HEK293 (cell line): ENCODE measurements around the gene EML1.

Experiments used
- CTCF ChIA-PET: fragments of 350-600 bp; formaldehyde crosslinking; extraction: SDS; loops from one replicate; lab custom pipeline; 2021; ENCODE audit warnings: antibody characterized with exemption; lab: Yijun Ruan, JAX
- POLR2A ChIA-PET: fragments of 300-600 bp; formaldehyde crosslinking; extraction: SDS; loops from one replicate; lab custom pipeline; 2020; ENCODE audit warnings: antibody characterized with exemption, inconsistent platforms; lab: Yijun Ruan, JAX
- H3K27ac ChIP-seq: fragments of 200-500 bp; sonication (Bioruptor generic); 2 replicates; pipeline ENCODE4 v1.5.1; 2014; ENCODE audit warnings: low read depth, low read length, control low read depth, inconsistent platforms; ENCODE audit errors: extremely low read depth
- H3K36me3 ChIP-seq, 2 experiments: fragments of 200-500 bp in 1 of 2; sonication (Bioruptor generic) in 1 of 2; 1 replicate in 1 of 2; 2 replicates in 1 of 2; pipeline ENCODE4 v1.5.1; 2014 to 2017; ENCODE audit warnings: inconsistent platforms in 2 of 2, low read length in 2 of 2; ENCODE audit not compliant: control insufficient read depth in 2 of 2, insufficient read depth in 1 of 2
- H3K4me1 ChIP-seq: fragments of 200-500 bp; sonication (Bioruptor generic); 2 replicates; pipeline ENCODE4 v1.5.1; 2014; ENCODE audit warnings: mild to moderate bottlenecking, low read length, inconsistent platforms; ENCODE audit not compliant: control insufficient read depth, insufficient read depth
- H3K4me3 ChIP-seq: 2 replicates; pipeline ENCODE4 v1.5.1; 2011; ENCODE audit warnings: low read depth, mild to moderate bottlenecking, control low read depth, low read length, moderate library complexity
- H3K9me3 ChIP-seq: fragments of 200-500 bp; sonication (Bioruptor generic); 2 replicates; pipeline ENCODE4 v1.5.1; 2014; ENCODE audit warnings: low read depth, low read length, inconsistent platforms; ENCODE audit not compliant: control insufficient read depth, insufficient read depth
- ELK4 ChIP-seq: IDR thresholded peaks from 2 replicates; pipeline ENCODE4 v1.6.1; 2011; ENCODE audit warnings: mild to moderate bottlenecking, low read depth, low read length, borderline replicate concordance
- GLI2 ChIP-seq: fragments of 450-650 bp; formaldehyde crosslinking; IDR thresholded peaks from 2 replicates; pipeline ENCODE4; 2017; ENCODE audit warnings: missing biosample characterization, missing genetic modification characterization, low read depth, borderline replicate concordance
- PATZ1 ChIP-seq: fragments of 450-650 bp; formaldehyde crosslinking; IDR thresholded peaks from 2 replicates; pipeline ENCODE4 v1.5.1; 2016; ENCODE audit warnings: missing biosample characterization, missing genetic modification characterization
- SCRT2 ChIP-seq: fragments of 450-650 bp; formaldehyde crosslinking; IDR thresholded peaks from 2 replicates; pipeline ENCODE4 v1.5.1; 2016; ENCODE audit warnings: missing biosample characterization, missing genetic modification characterization
- SETDB1 ChIP-seq: IDR thresholded peaks from one replicate; pipeline ENCODE4 v1.6.1; 2017; ENCODE audit warnings: mild to moderate bottlenecking, low read length, moderate library complexity, mixed read lengths; ENCODE audit not compliant: insufficient read length
- SP2 ChIP-seq: fragments of 450-650 bp; formaldehyde crosslinking; IDR thresholded peaks from 2 replicates; pipeline ENCODE4 v1.5.1; 2016; ENCODE audit warnings: missing biosample characterization, missing genetic modification characterization
- ZNF184 ChIP-seq: fragments of 450-650 bp; IDR thresholded peaks from 2 replicates; pipeline ENCODE4 v1.5.1; 2018; ENCODE audit warnings: missing biosample characterization, mild to moderate bottlenecking, missing genetic modification characterization
- ZNF248 ChIP-seq: fragments of 450-650 bp; formaldehyde crosslinking; IDR thresholded peaks from 2 replicates; pipeline ENCODE4 v1.5.1; 2017; ENCODE audit warnings: missing biosample characterization, missing genetic modification characterization
- ZNF274 ChIP-seq, 2 experiments: fragments of 200-500 bp in 1 of 2; fragments of 450-650 bp in 1 of 2; sonication (Bioruptor generic) in 1 of 2; formaldehyde crosslinking in 1 of 2; IDR thresholded peaks; 2 replicates each; pipeline versions ENCODE4 v1.5.1 to v1.6.1; 2014 to 2016; ENCODE audit warnings: borderline replicate concordance in 1 of 2, inconsistent platforms in 1 of 2, low read length in 1 of 2, missing biosample characterization in 1 of 2, missing genetic modification characterization in 1 of 2
- ZNF394 ChIP-seq: fragments of 450-650 bp; formaldehyde crosslinking; IDR thresholded peaks from 2 replicates; pipeline ENCODE4 v1.5.1; 2016; ENCODE audit warnings: missing biosample characterization, missing genetic modification characterization, mild to moderate bottlenecking, moderate library complexity, borderline replicate concordance
- ZNF423 ChIP-seq: fragments of 450-650 bp; formaldehyde crosslinking; IDR thresholded peaks from 2 replicates; pipeline ENCODE4 v1.5.1; 2016; ENCODE audit warnings: missing biosample characterization, missing genetic modification characterization
- ZNF473 ChIP-seq: fragments of 450-650 bp; formaldehyde crosslinking; IDR thresholded peaks from 2 replicates; pipeline ENCODE4 v1.5.1; 2017; ENCODE audit warnings: missing biosample characterization, missing genetic modification characterization
- ZNF510 ChIP-seq: fragments of 450-650 bp; formaldehyde crosslinking; IDR thresholded peaks from 2 replicates; pipeline ENCODE4 v1.5.1; 2018; ENCODE audit warnings: mild to moderate bottlenecking, missing genetic modification characterization, missing biosample characterization; ENCODE audit not compliant: insufficient replicate concordance
- ZNF518A ChIP-seq: fragments of 450-650 bp; formaldehyde crosslinking; conservative IDR thresholded peaks from 2 replicates; pipeline ENCODE4 v1.5.1; 2016; ENCODE audit warnings: low read depth, missing biosample characterization, missing genetic modification characterization
- ZNF529 ChIP-seq: fragments of 450-650 bp; formaldehyde crosslinking; IDR thresholded peaks from 2 replicates; pipeline ENCODE4 v1.5.1; 2017; ENCODE audit warnings: missing genetic modification characterization, missing biosample characterization; ENCODE audit not compliant: insufficient replicate concordance
- ZNF626 ChIP-seq: fragments of 450-650 bp; sonication (Bioruptor Pico); formaldehyde crosslinking; IDR thresholded peaks from 2 replicates; pipeline ENCODE4 v1.5.1; 2018; ENCODE audit warnings: missing biosample characterization, missing genetic modification characterization, inconsistent platforms
- ZNF747 ChIP-seq: fragments of 450-650 bp; formaldehyde crosslinking; IDR thresholded peaks from 2 replicates; pipeline ENCODE4 v1.5.1; 2016; ENCODE audit warnings: missing biosample characterization, missing genetic modification characterization
- ZNF777 ChIP-seq: fragments of 450-650 bp; formaldehyde crosslinking; IDR thresholded peaks from 2 replicates; pipeline ENCODE4 v1.5.1; 2017; ENCODE audit warnings: missing biosample characterization, missing genetic modification characterization, borderline replicate concordance
- ZNF785 ChIP-seq: fragments of 450-650 bp; formaldehyde crosslinking; IDR thresholded peaks from 2 replicates; pipeline ENCODE4 v1.5.1; 2016; ENCODE audit warnings: missing biosample characterization, missing genetic modification characterization
- ZNF843 ChIP-seq: fragments of 450-650 bp; formaldehyde crosslinking; IDR thresholded peaks from 2 replicates; pipeline ENCODE4 v1.5.1; 2016; ENCODE audit warnings: missing biosample characterization, missing genetic modification characterization

Gene EML1

GRCh38 chr14:99846808-99847207 is 53.6 kb downstream of the EML1 start:
- POLR2A ChIA-PET, result no interaction called here
- Histone ChIP-seq H3K4me1 (peaks cover 10% of the 10 kb centered on the region), H3K27ac (no peak overlapping the region), H3K9me3 (no peaks in the 10 kb centered on the region; the same call in 1 of the 2 replicates), H3K4me3 (no peak overlapping the region), H3K36me3 (peaks cover 0 to 2% of the 10 kb centered on the region in 2 experiments; a peak in 1 of 3 replicates)
- CTCF ChIA-PET, result interaction anchor here (1.0 kb wide), 1 partner anchor 51 kb away, joined by 5 read pairs; no protein-coding TSS in a partner anchor
- TF ChIP-seq ZNF777 (tag by site-specific recombination) (no peak), SETDB1 (peak; percentile 92), ZNF626 (tag by site-specific recombination) (no peak)

GRCh38 chr14:99850709-99851108 is 57.5 kb downstream of the EML1 start:
- Histone ChIP-seq H3K4me3 (no peak overlapping the region), H3K27ac (no peak overlapping the region), H3K9me3 (no peaks in the 10 kb centered on the region; the same call in 1 of the 2 replicates), H3K4me1 (peaks cover 6% of the 10 kb centered on the region; the same call in 1 of the 2 replicates), H3K36me3 (peaks cover 0 to 6% of the 10 kb centered on the region in 2 experiments; a peak in 2 of 3 replicates)
- TF ChIP-seq ZNF510 (no peak), ZNF248 (no peak), ZNF747 (tag by site-specific recombination) (no peak), ZNF785 (no peak), ZNF423 (no peak), ZNF518A (tag by site-specific recombination) (no peak), GLI2 (tag by site-specific recombination) (no peak), PATZ1 (tag by site-specific recombination) (no peak), ZNF529 (tag by site-specific recombination) (no peak), ZNF274 (IDR thresholded peaks at IDR 0.05; ENCODE audit: low read length) (no peak), ZNF274 (tag by site-specific recombination; IDR thresholded peaks at IDR 0.05; ENCODE audit: borderline replicate concordance) (no peak)
- CTCF ChIA-PET, result no interaction called here
- POLR2A ChIA-PET, result interaction anchor here (0.9 kb wide), 1 partner anchor 29 kb away, joined by 3 read pairs; no protein-coding TSS in a partner anchor

GRCh38 chr14:99852578-99852977 is 59.4 kb downstream of the EML1 start:
- H3K36me3 ChIP-seq, result peaks cover 0 to 6% of the 10 kb centered on the region in 2 experiments; a peak in 2 of 3 replicates
- H3K27ac ChIP-seq, result no peak overlapping the region
- H3K9me3 ChIP-seq, result no peaks in the 10 kb centered on the region
- no peak overlapping the region for H3K4me3 ChIP-seq
- peaks cover 6% of the 10 kb centered on the region; the same call in 1 of the 2 replicates for H3K4me1 ChIP-seq
- CTCF ChIA-PET, result no interaction called here
- TF ChIP-seq ZNF184 (tag by site-specific recombination), result no peak
- no peak for TF ChIP-seq SP2
- no peak for TF ChIP-seq ZNF394 (tag by site-specific recombination)
- no peak for TF ChIP-seq ELK4
- no peak for TF ChIP-seq ZNF843 (tag by site-specific recombination)
- 0 out of 2 replicates have a peak, but pooled peaks have one; percentile 27 for TF ChIP-seq SCRT2 (tag by site-specific recombination)
- no peak for TF ChIP-seq ZNF473 (tag by site-specific recombination)
- TF ChIP-seq, all 188 proteins: peak for 1
- POLR2A ChIA-PET, result no interaction called here
